B cell (primary cell): ENCODE data around the gene DEPDC1B.

Experiments used
- EZH2 ChIP-seq: IDR thresholded peaks from 2 replicates; pipeline ENCODE4 v1.6.1; 2012; ENCODE audit warnings: borderline replicate concordance, low read depth, mild to moderate bottlenecking, moderate library complexity, low read length; ENCODE audit not compliant: insufficient read depth, poor library complexity, severe bottlenecking
- TF ChIP-seq, protein P1 (sequence below): fragments of 200-600 bp; IDR thresholded peaks from one replicate; pipeline ENCODE4 v1.8.0; 2022; ENCODE audit warnings: antibody characterized with exemption, mild to moderate bottlenecking

DNA sequence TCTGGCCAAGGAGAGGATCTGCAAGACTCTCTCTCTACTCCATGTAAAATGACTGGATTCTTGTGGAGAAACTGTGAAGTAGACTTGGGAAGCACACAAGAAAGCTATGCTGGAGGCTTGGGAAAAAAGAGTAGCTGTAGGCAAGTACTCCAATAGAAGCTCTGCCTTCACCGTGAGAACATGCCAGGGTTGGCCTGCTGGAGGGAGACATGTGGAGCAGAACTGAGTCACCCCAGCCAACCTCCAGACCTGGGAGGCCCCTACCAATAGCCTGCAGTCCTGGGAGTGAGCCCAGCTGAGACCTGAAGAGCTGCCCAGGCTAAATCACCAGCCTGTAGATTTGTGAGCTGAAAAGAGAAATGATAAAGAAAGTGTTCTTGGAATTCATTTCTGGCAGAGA lies 66.6 kb downstream of the DEPDC1B start:
- TF ChIP-seq, protein P1, sequence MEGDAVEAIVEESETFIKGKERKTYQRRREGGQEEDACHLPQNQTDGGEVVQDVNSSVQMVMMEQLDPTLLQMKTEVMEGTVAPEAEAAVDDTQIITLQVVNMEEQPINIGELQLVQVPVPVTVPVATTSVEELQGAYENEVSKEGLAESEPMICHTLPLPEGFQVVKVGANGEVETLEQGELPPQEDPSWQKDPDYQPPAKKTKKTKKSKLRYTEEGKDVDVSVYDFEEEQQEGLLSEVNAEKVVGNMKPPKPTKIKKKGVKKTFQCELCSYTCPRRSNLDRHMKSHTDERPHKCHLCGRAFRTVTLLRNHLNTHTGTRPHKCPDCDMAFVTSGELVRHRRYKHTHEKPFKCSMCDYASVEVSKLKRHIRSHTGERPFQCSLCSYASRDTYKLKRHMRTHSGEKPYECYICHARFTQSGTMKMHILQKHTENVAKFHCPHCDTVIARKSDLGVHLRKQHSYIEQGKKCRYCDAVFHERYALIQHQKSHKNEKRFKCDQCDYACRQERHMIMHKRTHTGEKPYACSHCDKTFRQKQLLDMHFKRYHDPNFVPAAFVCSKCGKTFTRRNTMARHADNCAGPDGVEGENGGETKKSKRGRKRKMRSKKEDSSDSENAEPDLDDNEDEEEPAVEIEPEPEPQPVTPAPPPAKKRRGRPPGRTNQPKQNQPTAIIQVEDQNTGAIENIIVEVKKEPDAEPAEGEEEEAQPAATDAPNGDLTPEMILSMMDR: no peak
- TF ChIP-seq EZH2: no peak
